NCI-H1436 treated with DMSO at 0.1 percent for 48 hours (cell line): ENCODE results near the gene CSK.

Source experiments
- DNase-seq: peaks from one replicate; lab custom pipeline; 2025; lab: John Stamatoyannopoulos, UW

The CSK gene

GRCh38 chr15:74843445-74843828 lies 61.6 kb downstream of the CSK start:
- no peak for DNase-seq

GRCh38 chr15:74843891-74844299 lies 62.0 kb downstream of the CSK start:
- DNase-seq: no peak

GRCh38 chr15:74844319-74845207 lies 62.7 kb downstream of the CSK start:
- DNase-seq: no peak

GRCh38 chr15:74845208-74845568 lies 63.3 kb downstream of the CSK start:
- no peak for DNase-seq

- no peak for DNase-seq
Observed at GRCh38 chr15:74845581-74845980, 63.7 kb downstream of the CSK start.

- no peak for DNase-seq
Observed at GRCh38 chr15:74847432-74847831, 65.6 kb downstream of the CSK start.

- DNase-seq: no peak
Observed at GRCh38 chr15:74850393-74850792, 68.5 kb downstream of the CSK start.

- no peak for DNase-seq
Observed at GRCh38 chr15:74851960-74852359, 70.1 kb downstream of the CSK start.
